Suprapubic skin (tissue), 4 donors: ENCODE measurements around the gene CTNNA2.

Experiments
- POLR2A ChIP-seq, 2 donors: fragments of 450-650 bp; IDR thresholded peaks; one replicate each; pipeline ENCODE4 v1.6.1; 2017; ENCODE audit warnings: antibody characterized with exemption in 2 of 2, mild to moderate bottlenecking in 2 of 2, moderate library complexity in 2 of 2
- POLR2AphosphoS5 ChIP-seq, 3 donors: sonication (generic); formaldehyde crosslinking; IDR thresholded peaks; one replicate each; pipeline ENCODE4 v1.6.1; 2017; ENCODE audit warnings: antibody characterized with exemption in 3 of 3
- TF ChIP-seq, protein P1 (sequence below), 2 donors: fragments of 200-600 bp in 1 of 2; fragments of 450-650 bp in 1 of 2; sonication (generic) in 1 of 2; IDR thresholded peaks; one replicate each; pipeline ENCODE4 v1.5.1; 2016 to 2019; ENCODE audit warnings: antibody characterized with exemption in 2 of 2, mild to moderate bottlenecking in 1 of 2, moderate library complexity in 1 of 2

DNA sequence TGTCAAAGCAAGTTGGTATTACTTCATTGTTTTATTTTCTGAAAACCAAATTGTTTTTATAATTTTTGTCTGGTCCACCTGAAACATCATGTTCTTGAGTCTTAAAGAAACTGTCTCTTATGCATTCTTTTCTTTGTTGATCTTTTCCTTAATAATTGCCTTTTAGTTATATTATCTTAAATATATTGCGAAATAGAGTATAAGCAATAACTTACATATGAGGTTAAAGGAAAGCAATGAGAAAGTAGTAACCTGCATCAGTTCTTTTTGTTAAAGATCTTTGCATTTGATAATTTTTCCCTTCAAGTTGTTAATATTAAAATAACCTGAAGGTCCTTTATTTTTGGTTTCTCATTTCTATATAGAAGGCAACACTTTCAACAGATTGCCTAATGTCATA lies 315.0 kb downstream of the CTNNA2 start:
- TF ChIP-seq, protein P1, sequence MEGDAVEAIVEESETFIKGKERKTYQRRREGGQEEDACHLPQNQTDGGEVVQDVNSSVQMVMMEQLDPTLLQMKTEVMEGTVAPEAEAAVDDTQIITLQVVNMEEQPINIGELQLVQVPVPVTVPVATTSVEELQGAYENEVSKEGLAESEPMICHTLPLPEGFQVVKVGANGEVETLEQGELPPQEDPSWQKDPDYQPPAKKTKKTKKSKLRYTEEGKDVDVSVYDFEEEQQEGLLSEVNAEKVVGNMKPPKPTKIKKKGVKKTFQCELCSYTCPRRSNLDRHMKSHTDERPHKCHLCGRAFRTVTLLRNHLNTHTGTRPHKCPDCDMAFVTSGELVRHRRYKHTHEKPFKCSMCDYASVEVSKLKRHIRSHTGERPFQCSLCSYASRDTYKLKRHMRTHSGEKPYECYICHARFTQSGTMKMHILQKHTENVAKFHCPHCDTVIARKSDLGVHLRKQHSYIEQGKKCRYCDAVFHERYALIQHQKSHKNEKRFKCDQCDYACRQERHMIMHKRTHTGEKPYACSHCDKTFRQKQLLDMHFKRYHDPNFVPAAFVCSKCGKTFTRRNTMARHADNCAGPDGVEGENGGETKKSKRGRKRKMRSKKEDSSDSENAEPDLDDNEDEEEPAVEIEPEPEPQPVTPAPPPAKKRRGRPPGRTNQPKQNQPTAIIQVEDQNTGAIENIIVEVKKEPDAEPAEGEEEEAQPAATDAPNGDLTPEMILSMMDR (IDR thresholded peaks at IDR 0.05): no peak
- TF ChIP-seq POLR2A (IDR thresholded peaks at IDR 0.05) (no peak), POLR2AphosphoS5 (IDR thresholded peaks at IDR 0.05) (no peak)
